Mesodermal cell (in vitro differentiated cells): ENCODE measurements around the gene BMS1.
"Not testable (repeated sequence)": the region's sequence is repeated elsewhere in the genome, so short reads cannot be mapped to it uniquely, and the experiment has no call there.

Source experiments
- H3K27ac ChIP-seq: 2 replicates; pipeline ENCODE4 v1.7.0; 2013; ENCODE audit warnings: mild to moderate bottlenecking, low read depth, low read length, moderate library complexity; ENCODE audit not compliant: severe bottlenecking
- H3K36me3 ChIP-seq: 2 replicates; pipeline ENCODE4 v1.7.1; 2013; ENCODE audit warnings: mild to moderate bottlenecking, low read length, moderate library complexity; ENCODE audit not compliant: control insufficient read depth, insufficient read depth
- H3K4me1 ChIP-seq: one replicate; pipeline ENCODE4 v1.7.1; 2013; ENCODE audit warnings: mild to moderate bottlenecking, low read length; ENCODE audit not compliant: insufficient read depth, control insufficient read depth, poor library complexity, severe bottlenecking
- H3K4me3 ChIP-seq: 2 replicates; pipeline ENCODE4 v1.7.0; 2013; ENCODE audit warnings: low read length, control low read depth, mild to moderate bottlenecking; ENCODE audit not compliant: insufficient read depth, poor library complexity, severe bottlenecking; ENCODE audit errors: extremely low read depth
- H3K9me3 ChIP-seq: 2 replicates; pipeline ENCODE4 v1.7.1; 2013; ENCODE audit warnings: mild to moderate bottlenecking, low read length, moderate library complexity; ENCODE audit not compliant: control insufficient read depth
- WGBS, 2 experiments: methylation state at CpG; one replicate each; pipeline ENCODE4 v1.1.5; 2013; ENCODE audit warnings: missing lambda C conversion rate in 2 of 2; ENCODE audit not compliant: insufficient coverage in 2 of 2; 5-methylcytosine and 5-hydroxymethylcytosine counted together

Gene BMS1

DNA sequence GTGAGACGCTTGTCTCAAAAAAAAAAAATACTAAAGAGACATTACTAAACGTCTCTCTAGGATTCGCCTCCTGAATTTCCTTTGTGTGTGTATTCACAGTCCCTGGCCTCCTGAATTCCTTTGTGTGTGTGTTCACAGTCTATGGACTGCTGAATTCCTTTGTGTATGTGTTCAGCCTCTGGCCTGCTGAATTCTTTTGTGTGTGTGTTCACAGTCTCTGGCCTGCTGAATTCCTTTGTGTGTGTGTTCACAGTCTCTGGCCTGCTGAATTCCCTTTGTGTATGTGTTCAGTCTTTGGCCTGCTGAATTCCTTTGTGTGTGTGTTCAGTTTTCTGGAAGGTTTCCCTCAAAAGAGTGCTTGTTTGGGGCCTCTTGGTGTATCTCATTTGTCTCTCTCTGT lies 8.2 kb downstream of the BMS1 start:
- Histone ChIP-seq H3K36me3 (peaks cover 82% of the 10 kb centered on the region), H3K9me3 (no peaks in the 10 kb centered on the region), H3K4me1 (no peaks in the 10 kb centered on the region), H3K27ac (peak overlapping the region; percentile 69), H3K4me3 (no peak overlapping the region)
- 100% methylated on average over 3 of the region's 3 CpGs; no CpG with 5 or more reads in 1 of the 2 experiments for WGBS, 2 experiments

DNA sequence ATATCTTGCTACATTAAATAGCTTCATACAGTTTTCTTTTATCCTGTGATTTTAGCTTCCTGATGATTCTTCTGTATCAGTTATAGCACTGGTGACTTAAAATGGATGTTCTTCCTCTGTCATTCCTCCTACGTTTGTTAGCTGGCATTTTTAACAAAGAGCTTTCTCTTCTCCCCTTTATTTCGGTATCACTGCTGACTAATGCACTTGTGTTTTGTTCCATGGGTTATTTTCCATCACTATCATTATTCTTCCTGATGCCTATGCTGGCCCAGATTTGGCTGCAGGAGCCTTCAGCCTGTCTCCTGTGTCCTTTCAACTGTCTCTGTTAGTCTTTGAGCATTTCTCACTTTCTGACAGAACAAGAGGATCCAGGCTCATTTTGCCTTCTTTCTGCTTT lies 13.1 kb downstream of the BMS1 start:
- 100% methylated on average over 1 of the region's 2 CpGs; no CpG with 5 or more reads in 1 of the 2 experiments for WGBS, 2 experiments
- no peaks in the 10 kb centered on the region for H3K4me1 ChIP-seq
- no peak overlapping the region for H3K27ac ChIP-seq
- H3K36me3 ChIP-seq = peaks cover 92% of the 10 kb centered on the region
- no peak overlapping the region for H3K4me3 ChIP-seq
- no peaks in the 10 kb centered on the region for H3K9me3 ChIP-seq

DNA sequence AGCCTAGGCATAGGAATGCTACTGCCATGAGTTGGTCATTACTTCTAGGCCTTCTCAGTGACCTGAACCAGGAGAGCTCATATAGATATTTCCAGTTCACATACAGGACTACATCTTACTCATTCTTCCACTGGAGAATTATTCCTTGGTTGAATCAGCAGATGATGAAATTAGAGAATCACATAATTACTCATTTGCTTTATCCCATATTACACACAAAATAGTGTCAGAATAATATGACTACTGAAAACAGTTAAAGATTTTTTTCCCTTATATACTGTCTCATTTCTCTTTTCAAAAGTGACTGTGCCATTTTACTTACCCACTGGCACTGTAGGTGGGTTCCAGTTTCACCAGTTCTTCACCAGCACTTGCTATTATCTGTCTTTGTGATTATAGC lies 18.5 kb downstream of the BMS1 start:
- H3K9me3 ChIP-seq = no peaks in the 10 kb centered on the region
- no peak overlapping the region for H3K27ac ChIP-seq
- no peak overlapping the region for H3K4me3 ChIP-seq
- H3K4me1 ChIP-seq = no peaks in the 10 kb centered on the region
- H3K36me3 ChIP-seq = peaks cover 89% of the 10 kb centered on the region

DNA sequence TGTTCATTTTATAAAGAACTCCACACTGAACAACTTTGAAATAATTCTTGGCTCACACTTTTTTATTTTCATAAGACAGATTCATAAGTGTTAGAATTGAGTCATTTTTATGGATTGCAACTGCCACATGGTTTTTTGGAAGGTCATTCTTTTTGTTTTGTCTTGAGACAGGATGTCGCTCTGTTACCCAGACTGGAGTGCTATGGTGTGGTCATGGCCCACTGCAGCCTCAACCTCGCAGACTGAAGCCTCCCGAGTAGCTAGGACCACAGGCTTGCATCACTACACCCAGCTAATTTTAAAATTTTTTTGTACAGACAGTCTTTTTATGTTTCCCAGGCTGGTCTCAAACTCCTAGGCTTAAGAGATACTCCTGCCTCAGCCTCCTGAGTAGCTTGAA lies 20.3 kb downstream of the BMS1 start:
- Histone ChIP-seq H3K4me3 (no peak overlapping the region), H3K4me1 (no peaks in the 10 kb centered on the region), H3K36me3 (peaks cover 90% of the 10 kb centered on the region), H3K27ac (no peak overlapping the region), H3K9me3 (no peaks in the 10 kb centered on the region)
- WGBS, 2 experiments = 96 to 100% methylated on average over 3 of the region's 3 CpGs

DNA sequence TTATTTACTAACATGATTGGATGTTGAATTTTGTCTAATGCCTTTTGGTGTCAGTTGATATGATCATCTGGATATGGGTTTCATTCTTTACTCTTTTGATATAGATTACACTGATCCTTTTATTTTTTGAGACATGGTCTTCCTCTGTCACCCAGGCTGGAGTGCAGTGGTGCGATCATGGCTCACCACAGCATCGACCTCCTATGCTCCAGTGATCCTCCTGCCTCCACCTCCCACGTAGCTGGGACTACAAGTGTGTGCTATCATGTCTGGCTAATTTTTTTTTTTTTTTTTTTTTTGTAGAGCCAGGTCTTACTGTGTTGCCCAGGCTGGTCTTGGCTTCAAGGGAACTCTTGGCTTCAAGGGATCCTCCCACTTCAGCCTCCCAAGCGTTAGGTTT lies 27.1 kb downstream of the BMS1 start:
- Histone ChIP-seq H3K9me3 (no peaks in the 10 kb centered on the region), H3K4me1 (no peaks in the 10 kb centered on the region), H3K27ac (no peak overlapping the region), H3K36me3 (peaks cover 87% of the 10 kb centered on the region), H3K4me3 (no peak overlapping the region)
- 86 to 100% methylated on average over 1 to 3 of the region's 4 CpGs for WGBS, 2 experiments

DNA sequence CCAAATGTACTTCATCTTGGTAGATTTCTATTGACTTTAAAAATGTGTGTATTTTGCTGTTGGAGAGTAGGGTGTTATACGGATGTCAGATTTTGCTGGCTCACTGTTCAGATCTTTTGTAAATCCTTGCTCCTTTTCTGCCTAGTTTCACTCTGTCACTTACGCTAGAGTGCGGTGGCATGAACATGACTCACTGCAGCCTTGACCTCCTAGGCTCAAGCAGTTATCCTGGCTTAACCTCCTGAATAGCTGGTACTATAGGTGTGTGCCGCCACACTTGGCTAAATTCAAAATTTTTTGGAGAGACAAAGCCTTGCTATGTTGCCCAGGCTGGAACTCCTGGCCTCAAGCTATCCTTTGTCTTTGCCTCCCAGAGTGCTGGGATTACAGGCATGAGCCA lies 29.4 kb downstream of the BMS1 start:
- Histone ChIP-seq H3K36me3 (peaks cover 70% of the 10 kb centered on the region), H3K4me3 (no peak overlapping the region), H3K9me3 (no peaks in the 10 kb centered on the region), H3K27ac (no peak overlapping the region), H3K4me1 (no peaks in the 10 kb centered on the region)
- WGBS, 2 experiments = 87 to 90% methylated on average over 3 of the region's 4 CpGs

DNA sequence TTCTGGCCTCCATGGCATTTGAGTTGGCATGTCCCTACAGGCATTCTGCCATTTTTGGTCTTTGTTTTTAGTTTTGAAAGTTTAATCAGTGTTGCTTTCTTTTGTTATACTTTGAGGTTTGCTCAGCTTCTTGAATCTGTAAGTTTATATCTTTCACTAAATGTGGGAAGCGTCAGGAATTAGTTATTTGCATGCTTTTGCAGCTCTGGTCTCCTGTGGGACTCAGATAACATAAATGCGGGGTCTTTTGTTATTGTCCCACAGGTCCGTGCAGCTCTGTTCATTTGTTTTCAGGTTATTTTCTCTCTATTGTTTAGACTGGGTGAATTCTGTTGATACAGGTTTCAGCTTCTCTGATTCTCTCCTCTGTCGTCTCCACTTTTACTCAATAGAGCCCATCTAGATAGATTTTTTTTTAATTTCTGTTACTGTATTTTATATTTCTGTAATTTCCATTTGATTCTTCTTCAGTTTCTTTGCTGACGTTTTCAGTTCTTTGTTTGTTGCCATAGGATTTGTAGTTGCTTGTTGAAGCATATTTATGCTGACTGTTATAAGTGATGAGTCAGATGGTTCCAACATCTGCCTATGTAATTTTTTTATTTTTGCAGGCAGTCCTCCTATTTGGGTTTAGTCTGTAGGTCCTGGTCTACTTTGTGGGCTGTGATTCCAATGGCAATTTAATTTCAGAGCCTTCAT lies 31.5 kb downstream of the BMS1 start:
- WGBS, 2 experiments = no CpG with 5 or more reads among the region's 5 CpGs
- H3K36me3 ChIP-seq = peaks cover 69% of the 10 kb centered on the region
- H3K27ac ChIP-seq, H3K4me3 ChIP-seq, H3K9me3 ChIP-seq, H3K4me1 ChIP-seq: not testable (repeated sequence)

DNA sequence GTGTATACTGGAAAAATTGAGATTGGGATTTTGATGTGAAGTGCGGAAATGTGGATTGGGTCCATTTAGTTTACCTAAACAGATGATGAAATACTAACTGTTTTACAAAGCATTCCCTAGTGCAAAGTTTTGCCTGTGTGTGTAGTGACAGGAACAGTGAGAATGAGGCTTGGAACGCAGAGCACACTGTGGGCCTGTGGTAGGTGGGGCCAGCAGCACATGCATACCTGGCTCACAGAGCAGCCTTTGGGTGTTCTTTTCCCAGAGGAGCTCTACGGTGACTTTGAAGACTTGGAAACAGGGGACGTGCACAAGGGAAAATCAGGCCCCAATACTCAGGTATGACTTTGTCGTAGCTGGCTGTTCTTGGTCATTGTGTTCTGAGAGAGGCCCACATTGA lies 33.7 kb downstream of the BMS1 start:
- not testable (repeated sequence) for H3K9me3 ChIP-seq, H3K4me1 ChIP-seq, H3K27ac ChIP-seq, H3K4me3 ChIP-seq
- peaks cover 56% of the 10 kb centered on the region for H3K36me3 ChIP-seq
- WGBS, 2 experiments = 38 to 50% methylated on average over 1 to 3 of the region's 5 CpGs

DNA sequence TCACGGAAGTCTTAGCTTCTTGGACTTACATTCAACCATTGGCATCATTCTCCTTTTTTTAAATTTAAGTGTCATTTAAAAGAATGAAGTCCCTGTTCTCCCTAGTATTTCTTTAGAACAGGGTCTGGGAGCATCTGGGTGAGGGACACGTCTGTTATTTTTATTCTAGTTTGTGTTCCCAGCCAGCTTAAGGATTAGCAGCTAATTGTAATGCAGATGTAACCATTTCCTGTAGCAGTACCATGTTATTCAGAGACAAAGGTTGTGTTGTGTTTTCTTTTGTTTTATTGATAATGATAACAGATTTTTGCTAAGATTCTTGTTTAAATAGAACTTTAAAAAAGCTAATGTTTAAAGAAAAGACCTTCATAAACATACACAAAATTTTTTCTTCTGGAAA lies 34.3 kb downstream of the BMS1 start:
- H3K36me3 ChIP-seq = peaks cover 55% of the 10 kb centered on the region
- no peaks in the 10 kb centered on the region for H3K4me1 ChIP-seq
- WGBS, 2 experiments = 22 to 60% methylated on average over 1 of the region's 2 CpGs
- no peaks in the 10 kb centered on the region for H3K9me3 ChIP-seq
- no peak overlapping the region for H3K27ac ChIP-seq
- no peak overlapping the region for H3K4me3 ChIP-seq

DNA sequence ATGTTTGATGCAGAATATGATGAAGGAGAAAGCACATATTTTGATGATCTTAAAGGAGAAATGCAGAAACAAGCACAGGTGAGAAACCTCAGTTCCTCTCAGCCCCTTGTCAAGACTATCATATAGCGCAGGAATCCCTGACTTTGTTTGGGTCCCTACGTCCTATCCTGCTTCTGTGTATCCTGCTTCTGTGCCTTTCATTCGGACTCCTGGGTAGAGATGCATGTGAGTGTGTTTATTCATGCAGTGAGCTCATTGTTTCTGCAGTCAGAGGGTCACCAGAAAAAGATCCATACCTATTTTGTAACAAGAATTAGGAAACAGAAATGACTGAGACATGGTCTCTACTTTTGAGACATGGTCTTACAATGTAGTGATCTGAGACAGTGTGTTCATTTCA lies 34.8 kb downstream of the BMS1 start:
- not testable (repeated sequence) for H3K4me3 ChIP-seq, H3K27ac ChIP-seq

DNA sequence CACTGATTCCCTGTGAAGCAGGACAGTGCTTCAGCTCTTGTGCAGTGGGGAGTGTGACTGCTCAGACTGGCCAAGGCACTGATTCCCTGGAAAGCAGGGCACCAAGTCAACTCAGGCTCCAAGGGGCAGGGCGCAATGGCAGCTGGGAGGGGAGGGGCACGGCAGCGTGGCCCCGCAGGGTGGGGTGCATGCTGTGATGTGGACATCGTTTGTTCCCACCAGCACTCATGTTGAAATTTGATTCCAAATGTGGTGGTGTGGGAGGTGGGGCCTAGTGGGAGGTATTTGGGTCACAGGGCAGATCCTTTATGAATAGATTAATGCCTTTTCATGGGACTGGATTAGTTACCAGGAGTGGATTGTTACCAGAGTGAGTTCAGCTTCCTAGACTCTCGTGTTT lies 44.2 kb downstream of the BMS1 start:
- peaks cover 67% of the 10 kb centered on the region for H3K36me3 ChIP-seq
- H3K4me1 ChIP-seq, H3K27ac ChIP-seq, H3K9me3 ChIP-seq, H3K4me3 ChIP-seq: not testable (repeated sequence)
- 75 to 78% methylated on average over 2 to 4 of the region's 6 CpGs for WGBS, 2 experiments

More for the DNA sequence above, 34.8 kb downstream of the BMS1 start:
- not testable (repeated sequence) for H3K9me3 ChIP-seq, H3K4me1 ChIP-seq
- peaks cover 52% of the 10 kb centered on the region for H3K36me3 ChIP-seq
- WGBS, 2 experiments = no CpG with 5 or more reads among the region's 3 CpGs
